Measurements from ENCODE around the gene SNAP23. TPM values are rescaled to one million over a fixed set of nuclear protein-coding genes. Genes with fewer than 3 reads are reported as not detected.

The SNAP23 gene
- total RNA-seq, 2 experiments from 2014 or later = 43.1 to 46.8 TPM

DNA sequence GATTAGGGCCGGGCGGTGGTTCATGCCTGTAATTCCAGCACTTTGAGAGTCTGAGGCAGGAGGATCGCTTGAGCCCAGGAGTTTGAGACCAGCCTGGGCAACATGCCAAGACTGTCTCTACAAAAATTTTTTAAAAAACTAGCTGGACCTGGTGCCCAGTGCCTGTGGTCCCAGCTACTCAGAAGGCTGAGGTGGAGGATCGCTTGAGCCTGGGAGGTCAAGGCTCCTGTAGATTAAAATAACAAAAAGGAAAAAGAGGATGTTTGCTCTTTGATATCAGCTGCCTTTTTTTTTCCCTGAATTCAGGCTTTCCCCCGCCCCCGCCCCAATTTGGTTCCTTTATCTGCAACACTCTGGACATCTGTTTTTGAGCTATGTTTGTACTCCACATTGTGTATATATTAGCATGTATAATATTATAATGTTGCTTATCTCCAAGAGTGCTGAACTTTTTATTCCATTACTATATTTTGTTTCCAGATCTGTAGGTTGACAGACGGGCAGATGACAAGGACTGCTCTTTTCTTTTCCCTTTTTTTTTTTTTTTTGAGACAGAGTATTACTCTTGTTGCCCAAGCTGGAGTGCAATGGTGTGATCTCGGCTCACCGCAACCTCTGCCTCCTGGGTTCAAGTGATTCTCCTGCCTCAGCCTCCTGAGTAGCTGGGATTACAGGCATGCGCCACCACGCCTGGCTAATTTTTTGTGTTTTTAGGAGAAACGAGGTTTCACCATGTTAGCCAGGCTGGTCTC lies 4.6 kb downstream of the SNAP23 start:
- H3K4me1 Mint-ChIP-seq (ENCODE audit: low read depth) = peaks cover 48% of the 10 kb centered on the region
- H3K27ac Mint-ChIP-seq = no peak overlapping the region
- no peak overlapping the region for H3K4me3 Mint-ChIP-seq
- H3K36me3 Mint-ChIP-seq = no peaks in the 10 kb centered on the region
- DNase-seq = no peak
- ChIA-PET CTCF (interaction anchor here (0.7 to 1.5 kb wide), 2 partner anchors 9 to 421 kb away, joined by 3 to 4 read pairs; partner anchors contain the start of gene ZNF106), POLR2A (no interaction called here)
- no peaks in the 10 kb centered on the region for H3K27me3 Mint-ChIP-seq
- intact Hi-C loops (cut with micrococcal nuclease) = loop anchor here (10.0 kb wide), 1 partner anchor 425 kb away; the partner anchor contains the start of gene TTBK2
- no peaks in the 10 kb centered on the region for H3K9me3 Mint-ChIP-seq

DNA sequence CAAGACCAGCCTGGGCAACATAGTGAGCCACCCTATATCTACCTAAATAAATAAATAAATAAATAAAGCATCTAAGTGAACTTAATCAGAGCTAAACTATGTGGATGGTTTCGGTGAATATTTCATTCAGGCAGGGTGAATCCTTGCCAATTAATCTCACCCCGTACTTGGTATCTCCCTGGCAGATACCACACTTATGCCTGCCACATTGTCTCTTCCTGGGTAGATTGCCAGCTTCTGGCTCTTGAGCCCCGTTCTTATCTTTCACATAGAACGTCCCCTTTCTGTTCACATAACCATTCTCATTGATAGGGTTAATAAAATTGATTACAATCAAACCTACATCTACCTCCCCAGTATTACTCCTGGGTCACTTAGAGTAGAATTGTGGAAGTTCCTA lies 7.0 kb downstream of the SNAP23 start:
- no peaks in the 10 kb centered on the region for H3K27me3 Mint-ChIP-seq
- DNase-seq = no peak
- H3K9me3 Mint-ChIP-seq = no peaks in the 10 kb centered on the region
- H3K27ac Mint-ChIP-seq = no peak overlapping the region
- ChIA-PET CTCF (no interaction called here), POLR2A (no interaction called here)
- H3K4me3 Mint-ChIP-seq = no peak overlapping the region
- H3K36me3 Mint-ChIP-seq = no peaks in the 10 kb centered on the region
- intact Hi-C loops (cut with micrococcal nuclease) = no loop called here
- H3K4me1 Mint-ChIP-seq (ENCODE audit: low read depth) = peaks cover 28% of the 10 kb centered on the region

GRCh38 chr15:42503825-42504224 lies 8.4 kb downstream of the SNAP23 start:
- no peaks in the 10 kb centered on the region for H3K27me3 Mint-ChIP-seq
- H3K27ac Mint-ChIP-seq = no peak overlapping the region
- intact Hi-C loops (cut with micrococcal nuclease) = no loop called here
- peaks cover 16% of the 10 kb centered on the region for H3K4me1 Mint-ChIP-seq (ENCODE audit: low read depth)
- CTCF ChIA-PET = no interaction called here
- no peak for DNase-seq
- no peaks in the 10 kb centered on the region for H3K36me3 Mint-ChIP-seq
- POLR2A ChIA-PET = no interaction called here
- H3K9me3 Mint-ChIP-seq = no peaks in the 10 kb centered on the region
- no peak overlapping the region for H3K4me3 Mint-ChIP-seq

- Mint-ChIP-seq H3K4me1 (ENCODE audit: low read depth) (peaks cover 10% of the 10 kb centered on the region), H3K27ac (no peak overlapping the region), H3K36me3 (no peaks in the 10 kb centered on the region), H3K27me3 (no peaks in the 10 kb centered on the region), H3K4me3 (no peak overlapping the region), H3K9me3 (no peaks in the 10 kb centered on the region)
- no peak for DNase-seq
- CTCF ChIA-PET = interaction anchor here (0.5 kb wide), 1 partner anchor 293 kb away, joined by 4 read pairs; no protein-coding TSS in a partner anchor
- POLR2A ChIA-PET = interaction anchor here (0.6 to 1.4 kb wide), 3 partner anchors 14 to 34 kb away, joined by 3 read pairs; partner anchors contain the start of gene ZNF106
- intact Hi-C loops (cut with micrococcal nuclease) = no loop called here
These were observed 9.2 kb downstream of the SNAP23 start for GRCh38 chr15:42504631-42505030.

GRCh38 chr15:42507514-42507913 lies 12.1 kb downstream of the SNAP23 start:
- no peak overlapping the region for H3K4me3 Mint-ChIP-seq
- no peaks in the 10 kb centered on the region for H3K36me3 Mint-ChIP-seq
- ChIA-PET POLR2A (no interaction called here), CTCF (no interaction called here)
- H3K4me1 Mint-ChIP-seq (ENCODE audit: low read depth) = no peaks in the 10 kb centered on the region
- DNase-seq = no peak
- intact Hi-C loops (cut with micrococcal nuclease) = no loop called here
- no peak overlapping the region for H3K27ac Mint-ChIP-seq
- no peaks in the 10 kb centered on the region for H3K27me3 Mint-ChIP-seq
- H3K9me3 Mint-ChIP-seq = no peaks in the 10 kb centered on the region

DNA sequence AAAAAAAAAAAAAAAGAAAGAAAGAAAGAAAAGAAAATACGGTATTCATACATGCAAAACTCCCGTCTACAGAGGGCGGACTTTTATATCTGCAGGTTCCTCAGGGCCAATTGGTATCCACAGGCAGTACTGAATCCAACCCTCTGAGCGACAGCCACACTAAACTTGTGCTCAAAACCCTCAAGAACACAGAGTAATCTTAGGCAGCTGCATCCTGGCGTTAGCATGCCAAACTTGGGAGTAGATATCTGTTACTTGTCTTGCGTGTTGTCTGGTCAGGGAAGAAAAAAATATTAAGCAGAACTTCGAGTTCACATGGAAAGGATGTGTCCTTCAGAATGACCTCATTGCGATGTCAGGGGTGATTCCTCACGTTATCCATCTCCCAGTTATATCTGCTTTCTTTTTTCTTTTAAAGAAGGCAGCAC lies 12.8 kb downstream of the SNAP23 start:
- no peak for DNase-seq
- Mint-ChIP-seq H3K9me3 (no peaks in the 10 kb centered on the region), H3K4me3 (no peak overlapping the region), H3K27ac (no peak overlapping the region), H3K27me3 (no peaks in the 10 kb centered on the region), H3K36me3 (peaks cover 4% of the 10 kb centered on the region), H3K4me1 (ENCODE audit: low read depth) (no peaks in the 10 kb centered on the region)
- ChIA-PET CTCF (interaction anchor here (0.9 kb wide), 1 partner anchor 24 kb away, joined by 3 read pairs; no protein-coding TSS in a partner anchor), POLR2A (no interaction called here)
- intact Hi-C loops (cut with micrococcal nuclease) = no loop called here

DNA sequence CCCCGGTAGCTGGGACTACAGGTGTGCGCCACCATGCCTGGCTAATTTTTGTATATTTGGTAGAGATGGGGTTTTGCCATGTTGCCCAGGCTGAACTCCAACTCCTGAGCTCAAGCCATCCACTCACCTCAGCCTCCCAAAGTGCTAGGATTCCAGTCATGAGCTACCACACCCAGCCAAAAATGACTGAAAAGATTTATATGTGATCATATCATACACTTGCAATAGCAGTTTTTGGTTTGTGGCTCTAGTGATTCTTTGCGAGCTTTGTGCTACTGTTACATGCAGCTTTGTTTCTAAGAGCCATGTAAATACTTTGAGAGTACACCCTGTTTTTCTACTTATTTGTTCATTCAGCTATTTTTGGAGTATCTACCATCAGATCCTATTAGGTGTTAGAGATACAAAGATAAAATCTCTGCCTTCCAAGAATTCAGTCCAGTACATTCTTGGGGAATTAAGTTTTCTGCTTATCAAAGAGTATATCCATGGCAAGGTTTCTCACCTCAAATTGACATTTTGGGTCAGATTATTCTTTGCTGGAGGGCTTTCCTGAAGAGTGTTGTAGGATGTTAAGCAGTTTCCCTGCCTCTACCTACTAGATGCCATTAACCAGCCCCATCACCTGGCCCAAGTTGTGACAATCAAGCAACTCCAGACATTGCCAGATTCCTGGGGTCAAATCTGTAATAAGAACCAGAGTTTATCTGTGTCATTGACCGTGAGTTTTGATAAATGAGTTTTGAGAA lies 15.0 kb downstream of the SNAP23 start:
- Mint-ChIP-seq H3K27me3 (no peaks in the 10 kb centered on the region), H3K27ac (no peak overlapping the region), H3K4me3 (no peak overlapping the region), H3K36me3 (peaks cover 12% of the 10 kb centered on the region), H3K4me1 (ENCODE audit: low read depth) (no peaks in the 10 kb centered on the region), H3K9me3 (no peaks in the 10 kb centered on the region)
- intact Hi-C loops (cut with micrococcal nuclease) = no loop called here
- CTCF ChIA-PET = no interaction called here
- DNase-seq = no peak
- POLR2A ChIA-PET = no interaction called here

DNA sequence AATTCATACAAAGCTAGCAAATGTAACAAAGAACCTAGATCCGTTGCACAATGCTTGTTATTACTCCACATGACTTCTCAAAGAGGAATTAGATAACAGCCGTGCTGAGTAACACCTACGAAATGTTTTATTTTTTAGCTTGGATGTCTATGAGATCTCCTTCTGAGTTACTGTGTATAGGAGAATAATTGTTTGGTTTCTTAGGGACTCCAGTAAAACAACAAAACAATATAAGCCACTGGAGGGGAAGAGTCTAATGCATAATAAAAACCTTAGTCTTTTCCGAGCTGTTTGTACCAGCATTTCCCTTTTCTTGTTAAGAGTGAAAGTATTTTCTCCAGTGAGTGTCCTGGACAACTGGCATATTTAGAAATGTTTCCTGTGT lies 15.6 kb downstream of the SNAP23 start:
- H3K27me3 Mint-ChIP-seq = no peaks in the 10 kb centered on the region
- no peak overlapping the region for H3K4me3 Mint-ChIP-seq
- intact Hi-C loops (cut with micrococcal nuclease) = no loop called here
- ChIA-PET CTCF (no interaction called here), POLR2A (no interaction called here)
- no peaks in the 10 kb centered on the region for H3K9me3 Mint-ChIP-seq
- peaks cover 16% of the 10 kb centered on the region for H3K36me3 Mint-ChIP-seq
- DNase-seq = no peak
- no peaks in the 10 kb centered on the region for H3K4me1 Mint-ChIP-seq (ENCODE audit: low read depth)
- H3K27ac Mint-ChIP-seq = no peak overlapping the region

GRCh38 chr15:42523331-42523730 lies 27.9 kb downstream of the SNAP23 start:
- POLR2A ChIA-PET = no interaction called here
- CTCF ChIA-PET = no interaction called here

GRCh38 chr15:42528970-42529369 lies 33.5 kb downstream of the SNAP23 start:
- Mint-ChIP-seq H3K27ac (no peak overlapping the region), H3K27me3 (no peaks in the 10 kb centered on the region), H3K4me3 (no peak overlapping the region), H3K4me1 (ENCODE audit: low read depth) (no peaks in the 10 kb centered on the region), H3K9me3 (no peaks in the 10 kb centered on the region), H3K36me3 (peaks cover 12% of the 10 kb centered on the region)
- ChIA-PET CTCF (no interaction called here), POLR2A (no interaction called here)
- intact Hi-C loops (cut with micrococcal nuclease) = no loop called here
- no peak for DNase-seq

More at GRCh38 chr15:42523331-42523730, 27.9 kb downstream of the SNAP23 start:
- no peaks in the 10 kb centered on the region for H3K9me3 Mint-ChIP-seq
- DNase-seq = no peak
- H3K4me3 Mint-ChIP-seq = no peak overlapping the region
- intact Hi-C loops (cut with micrococcal nuclease) = no loop called here
- H3K27me3 Mint-ChIP-seq = no peaks in the 10 kb centered on the region
- H3K27ac Mint-ChIP-seq = no peak overlapping the region
- peaks cover 5% of the 10 kb centered on the region for H3K36me3 Mint-ChIP-seq
- no peaks in the 10 kb centered on the region for H3K4me1 Mint-ChIP-seq (ENCODE audit: low read depth)

DNA sequence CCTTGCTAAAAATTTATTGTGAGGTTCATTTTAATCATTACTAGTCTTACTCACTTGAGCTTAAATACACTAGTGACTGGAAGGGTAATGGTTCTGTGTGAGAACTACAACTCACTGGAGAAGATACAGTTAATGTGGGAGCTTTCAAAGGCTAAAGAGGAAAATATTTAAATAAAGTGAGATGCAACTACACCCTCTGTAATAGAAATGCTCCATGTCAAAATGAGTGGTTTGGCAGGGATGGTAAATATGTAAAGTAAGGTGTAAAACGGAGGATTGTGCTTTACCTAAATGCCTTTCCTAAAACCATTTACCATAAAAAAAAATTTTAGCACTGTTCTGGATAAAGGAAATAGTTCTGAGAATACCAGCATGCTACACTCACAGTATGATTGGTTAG lies 37.8 kb downstream of the SNAP23 start:
- DNase-seq = no peak
- CTCF ChIA-PET = no interaction called here
- H3K36me3 Mint-ChIP-seq = peaks cover 28% of the 10 kb centered on the region
- H3K9me3 Mint-ChIP-seq = no peaks in the 10 kb centered on the region
- POLR2A ChIA-PET = no interaction called here
- H3K4me1 Mint-ChIP-seq (ENCODE audit: low read depth) = no peaks in the 10 kb centered on the region
- intact Hi-C loops (cut with micrococcal nuclease) = no loop called here
- H3K27ac Mint-ChIP-seq = no peak overlapping the region
- no peaks in the 10 kb centered on the region for H3K27me3 Mint-ChIP-seq
- no peak overlapping the region for H3K4me3 Mint-ChIP-seq

- peaks cover 34% of the 10 kb centered on the region for H3K36me3 Mint-ChIP-seq
- CTCF ChIA-PET = no interaction called here
These were observed 49.6 kb downstream of the SNAP23 start for GRCh38 chr15:42544853-42545629.

More at GRCh38 chr15:42544853-42545629, 49.6 kb downstream of the SNAP23 start:
- Mint-ChIP-seq H3K27me3 (no peaks in the 10 kb centered on the region), H3K9me3 (no peaks in the 10 kb centered on the region), H3K27ac (no peak overlapping the region), H3K4me1 (ENCODE audit: low read depth) (peaks cover 40% of the 10 kb centered on the region), H3K4me3 (no peak overlapping the region)
- intact Hi-C loops (cut with micrococcal nuclease) = no loop called here
- DNase-seq = no peak
- POLR2A ChIA-PET = no interaction called here

Data from activated CD4-positive, alpha-beta memory T cell treated with anti-CD3 and anti-CD28 coated beads for 36 hours (primary cell).